Stimulated activated CD4-positive, alpha-beta T cell treated with anti-CD3 and anti-CD28 coated beads, Interleukin-2, amount 100 ng/mL, for 48 hours (primary cell): ENCODE results near the gene SPACA6.

Experiments used
- DNase-seq, 2 donors: peaks; one replicate each; pipeline ENCODE4 v3.0.0-alpha.2; 2020

The SPACA6 gene

DNA sequence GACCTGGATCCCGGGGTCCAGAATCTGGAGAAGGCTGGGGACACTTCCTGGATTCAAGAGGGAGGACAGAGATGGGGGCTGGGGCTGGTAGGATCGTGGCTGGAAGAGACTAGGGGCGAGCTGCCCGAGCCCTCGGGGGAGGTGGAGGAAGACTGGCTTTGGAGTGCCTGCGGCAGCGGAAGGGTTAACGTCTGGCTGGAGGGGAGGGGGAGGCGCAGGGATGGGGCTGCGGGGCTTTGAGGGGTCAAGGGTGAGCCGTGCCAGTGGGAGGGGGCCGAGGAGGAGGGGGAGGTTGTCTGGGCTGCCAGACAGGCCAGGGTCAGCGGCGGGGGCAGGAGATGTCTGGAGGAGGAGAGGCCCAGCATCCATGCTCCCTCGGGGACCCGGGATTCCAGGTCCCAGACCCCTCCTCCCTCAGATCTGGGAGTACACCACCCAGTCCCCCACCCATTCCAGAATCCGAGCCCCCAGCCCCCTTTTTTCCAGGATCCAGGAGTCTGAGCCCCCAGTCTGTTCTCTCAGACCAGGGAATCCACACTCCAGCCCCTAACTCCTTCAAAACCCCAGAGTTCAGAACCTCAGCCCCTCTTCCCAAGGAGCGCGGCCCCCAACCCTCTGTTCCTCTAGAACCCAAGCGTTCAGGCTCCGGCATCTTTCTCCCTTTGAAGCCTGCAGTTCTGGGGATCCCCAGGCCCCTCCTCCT, 3.2 kb upstream of the SPACA6 start:
- no peak for DNase-seq

DNA sequence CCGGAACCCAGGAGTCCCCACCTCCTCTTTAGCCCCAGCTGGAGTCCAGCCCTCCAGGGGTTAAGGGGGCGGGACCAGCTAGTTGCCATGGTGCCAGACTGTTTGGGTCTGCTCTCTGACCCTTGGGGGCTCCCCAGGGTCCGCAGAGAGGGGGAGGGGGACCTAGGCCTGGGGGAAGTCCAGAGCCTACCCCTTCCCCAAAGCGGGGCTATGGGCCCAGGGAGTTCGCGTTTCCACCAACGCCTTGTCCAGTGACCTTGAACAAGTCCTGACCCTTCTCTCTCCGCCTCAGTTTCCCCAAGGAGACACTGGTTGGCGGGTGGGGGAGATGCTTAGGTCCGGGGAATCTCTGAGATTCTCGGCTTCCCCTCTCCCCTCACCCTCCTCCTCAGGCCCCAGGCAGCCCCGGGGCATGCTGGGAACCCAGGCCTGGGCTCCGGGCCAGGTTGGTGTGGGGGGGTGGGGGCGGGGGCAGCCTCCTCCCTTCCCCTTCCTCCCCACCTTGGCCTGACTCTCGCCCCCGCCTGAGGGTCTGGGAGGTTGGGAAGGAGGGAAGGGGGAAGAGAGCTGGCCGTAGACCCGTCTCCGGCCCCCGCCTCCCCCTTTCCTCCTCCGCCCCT, 2.6 kb upstream of the SPACA6 start:
- DNase-seq: peak in 1 of 2 donors; percentile 57

DNA sequence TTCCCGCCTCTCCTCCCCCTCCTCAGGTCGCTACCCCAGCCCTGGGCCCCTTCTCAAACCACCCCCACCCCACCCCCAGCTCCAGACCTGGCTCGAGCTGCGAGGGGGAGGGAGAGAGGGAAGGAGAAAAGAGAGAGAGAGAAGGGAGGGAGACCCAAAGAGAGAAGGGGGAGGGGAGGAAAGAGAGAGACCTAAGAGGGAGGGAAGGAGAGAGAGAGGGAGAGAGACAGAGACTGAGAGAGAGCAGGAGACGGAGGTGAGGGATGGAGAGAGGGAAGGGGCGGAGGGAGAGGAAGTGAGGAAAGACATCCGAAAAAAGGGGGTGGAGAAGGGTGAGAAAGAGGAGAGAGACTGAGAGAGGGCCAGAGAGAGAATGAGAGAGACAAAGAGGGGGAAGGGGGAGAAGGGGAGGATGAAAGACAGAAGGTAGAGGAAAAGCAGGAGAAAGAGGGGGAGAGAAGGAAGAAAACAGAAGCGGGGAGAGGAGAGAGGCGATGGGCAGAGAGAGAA, 2.0 kb upstream of the SPACA6 start:
- no peak for DNase-seq

DNA sequence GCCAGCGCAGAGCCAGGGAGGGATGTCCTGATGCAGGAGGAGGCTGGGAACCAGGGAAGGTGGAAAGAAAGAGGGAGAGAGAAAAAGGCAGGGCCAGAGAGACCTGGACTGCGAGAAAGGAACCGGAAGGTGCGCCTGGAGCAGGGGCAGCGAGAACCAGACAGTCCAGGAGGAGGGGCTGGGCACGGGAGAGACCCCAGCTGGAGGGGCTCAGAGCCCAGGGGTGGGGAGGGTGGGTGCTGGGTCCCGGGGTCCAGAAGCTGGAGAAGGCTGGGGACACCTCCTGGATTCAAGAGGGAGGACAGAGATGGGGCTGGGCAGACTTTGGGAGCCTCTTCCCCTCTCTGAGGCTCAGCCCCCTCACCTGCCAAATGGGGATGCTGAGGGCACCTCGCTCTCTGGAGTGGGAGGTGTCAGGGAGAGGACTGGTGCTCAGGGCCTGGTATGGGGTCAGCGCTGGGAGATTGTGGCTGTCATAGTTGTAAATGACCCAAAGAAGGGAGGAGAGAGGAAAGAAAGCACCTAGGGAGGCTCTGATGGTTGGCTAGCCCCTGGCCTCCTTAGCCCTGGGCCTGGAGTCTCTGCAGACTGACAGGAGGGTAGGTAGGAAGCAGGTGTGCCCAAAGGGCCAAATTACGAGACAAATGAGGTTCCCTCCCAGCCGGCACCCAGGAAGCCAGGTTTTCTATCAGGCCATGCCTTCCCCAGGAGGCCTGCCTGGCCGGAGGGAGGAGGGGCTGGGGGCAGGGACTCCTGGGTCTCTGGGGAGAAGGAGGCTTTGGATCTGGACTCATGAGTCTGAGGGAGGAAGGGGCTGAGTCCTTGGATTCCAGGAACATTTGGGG, 1.3 kb upstream of the SPACA6 start:
- no peak for DNase-seq

- DNase-seq: no peak
Measured at GRCh38 chr19:51692468-51692867, 662 bp upstream of the SPACA6 start.

DNA sequence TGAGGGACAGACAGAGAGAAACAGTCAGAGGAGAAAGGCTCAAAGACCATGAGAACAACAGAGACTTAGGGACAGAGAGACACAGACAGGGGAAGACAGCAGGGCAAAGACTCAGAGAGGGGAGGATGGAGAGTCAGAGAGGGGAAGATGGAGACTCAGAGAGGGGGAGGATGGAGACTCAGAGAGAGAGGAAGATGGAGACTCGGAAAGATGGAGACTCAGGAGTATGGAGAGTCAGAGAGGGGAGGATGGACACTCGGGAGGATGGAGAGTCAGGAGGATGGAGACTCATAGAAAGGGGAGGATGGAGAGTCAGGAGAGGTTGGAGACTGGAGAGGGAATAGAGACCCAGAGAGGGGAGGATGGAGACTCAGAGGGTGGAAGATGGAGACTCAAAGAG, 689 bp downstream of the SPACA6 start:
- DNase-seq: no peak

DNA sequence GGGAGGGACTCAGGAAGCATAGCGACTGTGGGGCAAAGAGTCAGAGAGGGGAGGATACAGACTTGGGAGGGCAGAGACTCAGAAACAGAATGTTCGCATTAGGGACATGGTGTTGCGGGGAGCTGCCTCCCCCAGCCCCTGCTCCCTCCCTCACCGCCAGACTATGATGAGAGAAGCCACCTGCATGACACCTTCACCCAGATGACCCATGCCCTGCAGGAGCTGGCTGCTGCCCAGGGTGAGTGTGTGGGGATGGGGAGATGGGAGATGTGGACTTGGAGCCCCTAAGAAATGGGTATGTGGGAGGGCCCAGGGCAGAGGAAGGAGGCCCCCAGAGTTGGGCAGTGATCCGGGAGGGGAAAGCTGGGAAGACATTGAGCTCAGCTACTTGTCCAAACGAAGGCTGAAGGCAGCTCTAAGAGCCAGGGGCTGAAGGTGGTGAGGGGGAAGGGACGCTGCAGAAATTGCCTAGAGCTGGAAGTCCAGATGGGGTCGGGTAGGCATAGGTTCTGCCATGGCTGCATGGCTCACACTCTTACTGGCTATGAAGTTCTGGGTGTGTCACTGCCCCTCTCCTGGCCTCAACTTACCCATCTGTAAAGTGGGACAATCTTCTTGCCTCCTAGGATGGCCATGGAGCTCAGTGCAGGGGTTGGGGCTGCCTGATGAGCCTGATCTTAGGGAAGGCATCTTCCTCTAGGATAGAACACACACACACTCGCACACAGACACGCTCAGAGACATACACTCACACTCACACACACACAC, 1.4 kb downstream of the SPACA6 start:
- DNase-seq: no peak

DNA sequence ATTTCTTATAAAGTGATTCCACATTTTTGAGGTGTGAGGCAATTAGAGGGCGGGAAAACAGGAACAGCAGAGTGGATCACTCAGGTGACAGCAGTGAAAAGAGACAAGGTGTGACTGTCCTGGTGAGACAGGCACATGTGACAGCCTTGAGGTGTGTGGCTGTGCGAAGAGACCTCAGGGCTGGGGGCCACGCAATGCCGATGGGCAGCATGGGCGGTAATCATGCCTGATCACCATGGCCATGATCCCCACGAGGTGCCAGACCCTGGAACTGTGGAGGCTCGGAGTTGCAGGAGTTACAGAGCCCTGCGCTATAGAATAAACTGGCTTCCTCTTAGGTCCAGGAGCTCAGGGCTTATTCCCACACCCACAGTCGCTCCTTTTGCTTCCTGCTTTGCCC, 2.0 kb downstream of the SPACA6 start:
- DNase-seq: no peak

DNA sequence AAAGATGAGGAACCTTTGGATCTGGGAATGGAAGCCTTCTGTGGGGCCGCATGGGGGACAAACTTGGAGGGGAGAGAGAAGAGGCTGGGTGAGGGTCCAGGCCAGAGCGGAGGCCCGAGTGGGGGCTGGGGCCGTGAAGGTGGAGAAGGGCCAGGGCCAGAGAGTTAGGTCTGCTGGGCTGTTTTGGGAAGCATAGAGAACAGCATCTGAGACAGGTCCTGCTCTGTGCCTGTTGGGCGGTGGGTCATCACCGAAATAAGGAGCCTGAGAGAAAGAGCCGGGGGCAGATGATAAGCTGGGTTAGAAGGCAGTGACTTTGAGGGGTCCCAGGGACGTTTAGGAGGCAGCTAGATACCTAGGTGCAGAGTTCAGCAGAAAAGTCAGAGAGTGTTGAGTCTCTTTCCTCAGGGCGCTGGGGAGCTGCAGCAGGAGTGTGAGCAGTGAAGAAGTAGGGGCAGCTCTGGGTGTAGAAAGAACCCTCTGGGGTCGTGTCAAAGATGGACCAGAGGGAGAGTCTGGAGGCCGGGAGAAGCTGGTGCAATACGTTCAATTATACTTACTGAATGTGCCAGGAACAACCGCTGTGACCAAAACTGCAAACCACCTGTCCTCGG, 2.7 kb downstream of the SPACA6 start:
- DNase-seq: no peak

DNA sequence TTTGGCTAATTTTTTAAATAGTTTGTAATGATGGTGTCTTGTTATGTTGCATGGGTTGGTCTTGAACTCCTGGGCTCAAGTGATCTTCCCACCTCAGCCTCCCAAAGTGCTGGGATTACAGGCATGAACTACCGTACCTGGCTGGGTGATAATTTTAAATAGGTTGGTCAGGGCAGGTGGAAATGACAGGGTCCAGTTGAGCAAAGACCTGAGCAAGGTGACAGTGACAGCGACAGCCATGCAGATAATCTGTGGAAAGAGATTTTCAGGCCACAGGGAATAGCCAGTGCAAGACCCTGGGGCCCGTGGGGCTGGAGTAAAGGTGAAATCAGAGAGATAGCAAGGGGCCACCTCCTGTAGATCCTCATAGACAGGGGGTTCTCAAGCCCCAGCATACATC, 3.5 kb downstream of the SPACA6 start:
- DNase-seq: no peak

DNA sequence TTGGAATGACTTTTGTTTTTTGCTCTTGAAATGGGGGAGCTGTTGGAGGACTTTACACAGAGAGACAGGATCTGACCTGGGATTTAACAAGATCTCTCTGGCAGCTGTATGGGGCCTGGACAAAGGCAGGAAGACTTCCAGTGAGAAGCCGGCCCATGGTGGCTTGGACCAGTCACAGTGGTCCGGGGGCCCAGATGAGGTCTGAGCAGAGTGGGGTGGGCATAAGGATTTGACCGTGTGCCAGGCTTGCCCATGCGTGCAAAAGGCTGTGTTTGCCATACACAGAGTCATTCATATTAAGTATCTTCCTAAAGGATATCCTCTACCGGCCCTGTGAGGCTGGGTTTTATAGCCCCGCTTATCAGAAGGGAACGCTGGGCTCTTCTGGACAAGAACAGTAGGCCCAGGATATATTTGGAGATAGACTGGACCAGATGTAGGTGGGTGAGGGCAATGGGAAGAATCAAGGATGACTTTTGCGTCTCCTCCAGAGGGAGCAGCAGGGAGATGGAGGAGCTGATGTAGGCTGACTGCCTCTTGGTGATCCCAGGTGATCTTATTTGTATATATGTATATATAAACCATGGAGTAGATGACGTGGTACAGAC, 4.1 kb downstream of the SPACA6 start:
- no peak for DNase-seq

- no peak for DNase-seq
Measured at GRCh38 chr19:51698296-51698695, 5.2 kb downstream of the SPACA6 start.

DNA sequence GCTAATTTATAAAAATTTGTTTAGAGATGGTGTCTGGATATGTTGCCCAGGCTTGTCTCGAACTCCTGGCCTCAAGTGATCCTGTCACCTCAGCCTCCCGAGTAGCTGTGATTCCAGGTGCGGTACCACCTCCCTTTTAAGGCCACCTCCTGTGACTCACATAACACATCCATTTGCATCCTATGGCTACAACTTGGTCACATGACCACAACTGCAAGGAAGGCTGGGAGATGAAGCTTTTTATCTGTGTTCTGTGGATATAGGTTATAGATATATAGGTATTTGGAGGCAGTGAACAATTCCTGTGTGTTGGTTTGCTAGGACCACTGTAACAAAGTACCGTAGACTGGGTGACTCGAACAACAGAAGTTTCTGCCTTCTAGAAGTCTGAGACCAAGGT, 6.0 kb downstream of the SPACA6 start:
- no peak for DNase-seq

GRCh38 chr19:51701468-51702100, 8.5 kb downstream of the SPACA6 start:
- no peak for DNase-seq

DNA sequence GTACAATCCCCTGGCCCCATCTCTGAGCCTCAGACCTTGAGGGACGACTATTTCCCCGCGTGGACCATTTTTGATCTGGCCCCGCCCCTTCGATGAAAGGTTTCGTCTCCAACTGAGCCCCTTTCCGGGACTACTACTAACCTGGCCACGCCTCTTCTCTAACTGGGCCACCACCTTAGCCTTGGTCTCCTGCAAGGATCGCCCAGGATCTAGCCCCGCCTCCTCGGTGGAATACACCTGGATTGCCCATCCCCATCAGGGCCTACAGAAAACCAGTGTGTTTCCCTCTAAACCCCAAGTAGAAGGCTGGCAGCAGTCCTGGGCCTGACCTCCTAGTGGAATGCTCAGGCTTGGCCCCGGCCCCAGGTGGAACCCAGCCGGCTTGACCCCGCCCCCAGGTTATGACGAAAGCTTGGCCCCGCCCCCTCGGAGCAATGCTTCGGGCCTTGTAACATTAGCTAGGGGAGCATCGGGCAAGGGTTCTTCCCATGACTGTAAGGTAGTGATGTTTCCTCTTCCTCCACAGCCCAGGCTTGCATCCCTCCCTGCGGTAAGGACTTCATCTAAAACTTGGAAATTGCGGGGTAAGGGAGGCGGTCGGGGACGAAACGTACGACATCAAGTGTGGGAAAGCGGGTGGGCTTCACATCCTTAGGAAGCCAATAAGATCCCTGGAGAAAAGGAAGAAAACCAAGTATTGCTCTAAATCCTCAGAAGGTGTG, 9.1 kb downstream of the SPACA6 start:
- peak; percentile 36 to 50 for DNase-seq

DNA sequence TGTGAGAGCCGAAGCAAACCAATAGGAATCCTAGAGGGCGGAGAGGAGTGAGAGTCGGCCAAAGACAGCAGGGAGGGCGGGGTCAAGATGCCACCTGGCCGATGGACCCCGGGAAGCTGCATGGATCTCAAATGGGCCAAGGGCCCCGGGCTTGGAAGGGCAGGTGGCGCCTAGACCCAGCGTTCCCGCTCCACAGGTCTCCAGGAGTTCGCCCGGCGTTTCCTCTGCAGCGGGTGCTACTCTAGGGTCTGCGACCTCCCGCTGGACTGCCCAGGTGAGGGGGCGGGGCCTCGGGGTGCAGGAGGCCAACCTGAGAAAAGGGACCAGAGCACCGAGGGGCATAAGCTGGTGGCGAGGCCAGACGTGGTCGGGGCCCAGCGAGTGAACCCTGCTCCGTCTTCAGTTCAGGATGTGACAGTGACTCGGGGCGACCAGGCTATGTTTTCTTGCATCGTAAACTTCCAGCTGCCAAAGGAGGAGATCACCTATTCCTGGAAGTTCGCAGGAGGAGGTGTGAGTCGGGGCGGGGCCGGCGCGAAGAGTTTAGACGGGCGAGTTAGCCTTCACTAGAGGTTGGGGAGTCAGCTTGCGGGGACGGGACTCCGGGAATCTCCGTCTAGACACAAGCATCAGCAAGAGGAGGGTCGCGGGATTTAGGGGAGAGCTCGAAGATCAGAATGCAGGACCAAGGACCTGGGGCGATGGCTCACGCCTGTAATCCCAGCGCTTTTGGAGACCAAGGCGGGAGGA, 9.9 kb downstream of the SPACA6 start:
- DNase-seq: no peak

DNA sequence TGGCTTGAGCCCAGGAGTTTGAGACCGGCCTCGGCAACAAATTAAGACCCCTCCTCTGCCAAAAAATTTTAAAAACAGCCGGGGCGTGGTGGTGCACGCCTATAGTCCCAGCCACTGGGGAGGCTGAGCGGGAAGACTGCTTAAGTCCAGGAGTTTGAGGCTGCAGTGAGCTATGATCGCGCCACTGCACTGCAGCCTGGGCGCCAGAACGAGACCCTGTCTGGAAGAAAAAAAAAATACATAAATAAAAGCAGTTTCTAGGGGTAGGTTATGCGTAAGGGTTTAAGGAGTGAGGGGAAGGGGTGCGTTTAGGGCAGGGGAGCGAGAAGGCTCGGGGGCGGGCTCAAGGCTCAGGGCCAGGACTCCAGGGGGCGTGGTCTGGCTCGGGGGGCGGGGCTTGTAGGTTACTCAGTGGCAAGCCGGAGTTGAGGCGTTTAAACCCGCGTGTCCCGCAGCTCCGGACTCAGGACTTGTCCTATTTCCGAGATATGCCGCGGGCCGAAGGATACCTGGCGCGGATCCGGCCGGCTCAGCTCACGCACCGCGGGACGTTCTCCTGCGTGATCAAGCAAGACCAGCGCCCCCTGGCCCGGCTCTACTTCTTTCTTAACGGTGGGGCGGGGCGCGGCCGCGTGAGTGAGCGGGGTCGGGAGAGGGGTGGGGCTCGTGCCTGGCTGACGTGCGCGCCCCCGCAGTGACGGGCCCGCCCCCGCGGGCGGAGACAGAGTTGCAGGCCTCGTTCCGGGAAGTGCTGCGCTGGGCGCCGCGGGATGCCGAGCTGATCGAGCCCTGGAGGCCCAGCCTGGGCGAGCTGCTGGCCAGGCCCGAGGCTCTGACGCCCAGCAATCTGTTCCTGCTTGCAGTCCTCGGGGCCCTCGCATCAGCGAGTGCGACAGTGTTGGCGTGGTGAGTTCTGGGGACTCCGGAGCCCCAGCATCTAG, 10.7 kb downstream of the SPACA6 start:
- DNase-seq: peak; percentile 95 to 96

GRCh38 chr19:51704626-51705025, 11.5 kb downstream of the SPACA6 start:
- DNase-seq: no peak

DNA sequence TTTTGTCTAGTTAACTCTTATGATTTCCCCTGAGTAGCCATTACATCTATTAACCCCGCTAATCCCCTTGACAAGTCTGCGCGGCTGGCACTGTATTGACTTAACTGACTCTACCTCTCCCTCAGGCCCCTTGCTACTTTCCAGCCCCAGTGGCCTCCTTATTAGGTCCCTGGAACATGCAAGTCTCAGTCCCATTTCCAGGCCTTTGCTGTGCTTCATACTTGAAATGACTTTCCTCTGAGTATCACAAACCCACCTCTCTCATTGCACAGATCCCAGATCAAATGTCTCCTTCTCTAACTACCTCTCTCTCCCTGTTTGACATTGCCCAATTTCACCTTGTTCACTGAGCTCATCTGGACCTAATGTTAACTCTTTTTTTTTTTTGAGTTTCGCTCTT, 13.2 kb downstream of the SPACA6 start:
- no peak for DNase-seq
